IPS DF 4.7 (cell line): ENCODE data around the gene LRRC27.
"Not testable (repeated sequence)": the region's sequence is repeated elsewhere in the genome, so short reads cannot be mapped to it uniquely, and the experiment has no call there.

Experiments used
- DNase-seq: peaks from one replicate; pipeline ENCODE4 v3.0.0-alpha.2; 2013; ENCODE audit warnings: low spot score; ENCODE audit errors: extremely low read depth

The LRRC27 gene

DNA sequence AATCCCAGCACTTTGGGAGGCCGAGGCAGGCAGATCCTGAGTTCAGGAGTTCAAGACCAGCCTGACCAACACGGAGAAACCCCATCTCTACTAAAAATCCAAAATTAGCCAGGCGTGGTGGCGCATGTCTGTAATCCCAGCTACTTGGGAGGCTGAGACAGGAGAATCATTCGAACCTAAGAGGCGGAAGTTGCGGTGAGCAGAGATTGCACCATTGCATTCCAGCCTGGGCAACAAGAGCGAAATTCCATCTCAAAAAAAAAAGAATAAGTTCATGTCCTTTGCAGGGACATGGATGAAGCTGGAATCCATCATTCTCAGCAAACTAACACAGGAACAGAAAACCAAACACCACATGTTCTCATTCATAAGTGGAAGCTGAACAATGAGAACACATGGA lies 17.1 kb upstream of the LRRC27 start:
- not testable (repeated sequence) for DNase-seq

DNA sequence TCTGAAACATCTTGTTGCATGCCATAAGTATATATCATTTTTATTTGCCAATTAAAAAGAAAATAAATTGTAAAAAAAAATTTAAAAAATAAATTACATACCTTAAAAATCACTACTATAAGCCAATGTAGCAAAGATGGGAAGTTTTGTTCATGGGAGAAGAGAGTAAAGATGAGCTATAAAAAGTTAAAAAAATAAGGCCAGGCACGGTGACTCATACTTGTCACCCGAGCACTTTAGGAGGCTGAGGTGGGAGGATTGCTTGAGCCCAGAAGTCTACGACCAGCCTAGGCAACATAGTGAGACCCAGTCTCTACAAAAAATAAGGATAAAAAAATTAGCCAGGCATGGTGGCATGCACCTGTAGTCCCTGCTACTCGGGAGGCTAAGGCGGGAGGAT lies 15.9 kb upstream of the LRRC27 start:
- no peak for DNase-seq

DNA sequence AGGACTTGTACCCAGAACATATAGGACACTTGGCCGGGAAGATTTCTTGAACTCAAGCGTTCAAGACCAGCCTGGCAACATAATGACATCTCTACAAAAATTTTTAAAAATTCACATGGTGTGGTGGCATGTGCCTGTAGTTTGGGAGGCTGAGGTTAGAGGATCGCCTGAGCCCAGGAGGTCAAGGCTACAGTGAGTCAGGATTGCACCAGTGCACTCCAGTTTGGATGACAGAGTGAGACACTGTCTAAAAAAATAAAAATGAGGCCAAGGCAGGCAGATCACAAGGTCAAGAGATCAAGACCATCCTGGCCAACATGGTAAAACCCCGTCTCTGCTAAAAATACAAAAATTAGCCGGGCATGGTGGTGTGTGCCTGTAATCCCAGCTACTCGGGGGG lies 14.5 kb upstream of the LRRC27 start:
- DNase-seq: not testable (repeated sequence)

DNA sequence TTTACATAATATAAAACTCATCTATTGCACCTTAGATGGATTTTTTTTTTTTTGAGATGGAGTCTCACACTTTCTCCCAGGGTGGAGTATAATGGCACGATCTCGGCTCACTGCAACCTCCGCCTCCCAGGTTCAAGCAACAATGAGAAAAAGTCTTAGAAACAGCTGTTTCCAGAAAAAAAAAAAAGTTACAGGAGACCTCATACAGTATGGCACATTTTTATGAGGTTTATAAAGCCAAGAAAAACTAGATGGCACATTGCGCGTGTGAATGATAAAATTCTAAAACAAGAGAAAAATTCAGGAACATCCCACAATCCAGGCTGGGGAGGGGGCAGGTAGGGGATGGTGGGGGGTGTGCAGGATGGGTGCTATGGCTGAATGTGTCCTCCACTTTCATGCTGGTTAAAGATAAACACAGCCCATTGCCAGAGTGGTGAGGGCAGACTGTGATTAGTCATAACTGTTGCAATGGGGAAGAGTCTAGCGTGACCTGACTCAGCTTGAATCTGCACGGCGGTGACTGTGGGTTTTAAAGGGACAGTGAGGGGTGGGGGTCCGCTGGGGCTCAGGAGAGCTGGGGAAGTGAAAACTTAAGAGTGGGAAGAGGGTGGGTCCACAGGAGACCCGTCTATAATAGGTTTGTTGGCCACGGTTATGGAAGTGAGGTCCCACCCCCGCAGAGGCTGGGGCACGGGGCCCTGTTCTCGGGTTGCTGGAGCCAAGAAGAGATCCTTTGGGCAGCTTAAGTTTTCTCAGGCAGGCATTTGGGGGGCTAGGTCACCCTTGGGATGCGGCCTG lies 11.9 kb upstream of the LRRC27 start:
- DNase-seq: no peak

DNA sequence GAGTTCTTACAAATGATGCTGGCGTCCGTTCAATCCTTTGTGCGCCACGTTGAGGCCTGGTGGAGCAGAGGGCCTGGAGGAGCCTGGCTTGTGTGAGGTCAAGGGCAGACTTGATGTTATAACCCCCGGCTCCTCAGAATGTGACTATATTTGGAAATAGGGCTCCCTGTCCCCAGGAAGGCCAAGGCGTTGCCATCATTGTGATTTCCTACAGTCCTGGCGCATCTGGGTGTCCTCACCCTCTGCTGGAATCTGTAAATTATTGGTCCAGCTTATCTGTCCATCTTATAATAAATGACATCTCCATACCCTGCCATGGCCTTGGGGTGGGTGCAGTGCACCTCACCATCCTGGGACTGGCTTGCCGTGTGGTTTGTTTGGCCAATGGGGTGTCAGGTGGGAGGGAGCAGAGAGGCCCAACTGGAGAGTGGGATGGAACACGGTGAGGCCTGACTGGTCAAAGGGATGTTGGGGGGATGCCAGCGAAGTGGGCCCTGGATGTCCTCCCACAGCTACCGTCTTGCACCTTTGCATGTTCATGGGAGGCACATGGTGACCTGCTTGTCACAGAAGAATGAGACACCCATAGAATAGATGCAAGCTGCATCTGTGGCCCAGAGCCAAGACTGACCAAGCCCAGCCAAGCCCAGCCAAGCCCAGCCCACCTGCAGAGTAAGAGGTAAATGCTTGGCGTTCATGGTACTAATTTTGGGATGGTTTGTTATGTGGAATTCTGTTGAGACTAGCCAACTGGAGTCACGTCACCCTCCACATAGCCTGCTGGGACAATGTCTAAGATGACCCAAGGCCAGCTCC lies 11.1 kb upstream of the LRRC27 start:
- no peak for DNase-seq

DNA sequence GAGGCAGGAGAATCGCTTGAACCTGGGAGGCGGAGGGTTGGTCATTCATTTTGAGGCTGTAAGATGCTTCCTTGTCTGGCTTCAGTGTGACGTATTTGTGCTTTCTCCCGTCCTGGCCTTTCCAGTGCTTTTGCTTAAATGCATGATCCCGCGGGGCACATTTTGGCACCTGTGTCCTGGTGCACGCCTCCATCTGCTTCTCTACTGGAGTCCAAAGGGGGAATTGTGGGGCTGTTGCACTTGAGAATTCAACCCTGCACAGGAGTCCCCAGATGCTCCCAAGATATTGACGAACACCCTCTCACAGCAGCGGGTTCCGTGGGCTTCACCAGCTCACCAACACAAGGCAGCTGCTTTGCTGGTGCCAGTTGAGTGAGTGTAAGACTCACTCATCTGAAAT lies 10.3 kb upstream of the LRRC27 start:
- no peak for DNase-seq

DNA sequence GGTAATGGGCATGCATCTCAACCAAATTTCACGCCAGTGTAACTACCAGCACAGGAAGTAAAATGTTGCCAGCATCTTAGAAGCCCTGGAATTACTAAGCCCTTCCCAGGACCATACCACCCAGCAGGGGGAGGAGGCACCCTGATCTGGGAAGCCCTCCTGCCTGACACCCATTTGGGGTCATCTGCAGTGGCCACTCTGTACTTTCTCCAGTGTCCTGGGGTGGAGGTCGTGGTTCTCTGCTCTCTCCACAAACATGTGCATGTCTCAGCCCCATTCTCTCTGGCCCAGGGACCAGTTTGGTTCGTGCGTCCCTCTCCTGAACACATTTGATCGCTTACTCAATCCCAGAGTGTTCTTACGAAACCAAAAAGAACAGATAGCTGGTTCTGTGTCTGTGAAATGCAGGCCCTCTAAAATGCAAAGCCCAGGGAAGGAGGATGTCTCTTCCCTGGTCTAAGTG lies 9.4 kb upstream of the LRRC27 start:
- no peak for DNase-seq

DNA sequence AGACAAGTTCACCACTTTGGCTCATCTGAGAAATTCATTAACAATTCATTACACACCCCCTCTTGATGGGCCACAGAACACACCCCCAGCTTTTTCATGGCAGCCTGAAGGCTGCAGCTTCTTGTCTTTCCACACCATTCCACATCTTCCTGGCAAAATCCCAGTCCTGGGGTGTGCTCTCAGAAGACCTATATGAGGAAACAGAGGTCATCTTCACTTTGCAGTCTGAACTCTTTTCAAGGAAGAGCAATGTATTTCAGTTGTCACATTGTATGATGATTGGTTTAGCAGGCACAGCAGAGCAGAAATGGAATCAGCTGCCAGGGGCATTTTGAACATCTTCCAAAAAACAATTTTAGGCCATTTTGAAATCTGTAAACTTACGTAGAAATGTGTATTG lies 7.8 kb upstream of the LRRC27 start:
- no peak for DNase-seq

DNA sequence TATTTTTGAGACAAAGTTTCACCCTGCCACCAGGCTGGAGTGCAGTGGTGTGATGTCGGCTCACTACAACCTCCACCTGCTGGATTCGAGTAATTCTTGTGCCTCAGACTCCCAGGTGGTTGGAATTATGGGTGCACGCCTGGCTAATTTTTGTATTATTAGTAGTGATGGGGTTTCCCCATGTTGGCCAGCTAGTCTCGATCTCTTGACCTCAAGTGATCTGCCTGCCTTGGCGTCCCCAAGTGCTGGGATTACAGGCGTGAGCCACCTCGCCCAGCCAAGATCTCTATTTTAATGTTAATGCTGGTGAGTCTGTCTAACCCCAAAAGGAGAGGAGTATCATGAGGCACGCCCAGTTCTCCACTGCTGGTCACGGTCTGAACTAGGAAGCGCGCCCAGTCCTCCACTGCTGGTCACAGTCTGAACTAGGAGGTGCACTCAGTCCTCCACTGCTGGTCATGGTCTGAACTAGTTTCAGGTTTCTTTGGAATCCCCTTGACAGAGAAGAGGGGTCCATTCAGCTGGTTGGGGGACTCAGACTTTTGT lies 5.6 kb upstream of the LRRC27 start:
- no peak for DNase-seq

DNA sequence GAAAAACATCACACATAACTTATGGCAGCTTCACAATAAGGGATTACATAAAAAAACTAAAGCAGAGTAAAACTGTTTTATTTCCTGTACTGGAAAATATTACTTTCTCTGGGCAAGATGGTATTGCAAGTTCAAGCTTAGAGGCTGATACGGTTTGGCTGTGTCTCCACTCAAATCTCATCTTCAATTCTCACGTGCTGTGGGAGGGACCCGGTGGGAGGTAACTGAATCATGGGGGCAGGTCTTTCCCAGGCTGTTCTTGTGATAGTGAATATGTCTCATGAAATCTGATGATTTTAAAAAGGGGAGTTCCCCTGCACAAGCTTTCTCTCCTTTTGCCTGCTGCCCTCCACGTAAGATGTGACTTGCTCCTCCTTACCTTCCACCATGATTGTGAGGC lies 5.1 kb upstream of the LRRC27 start:
- DNase-seq: no peak

DNA sequence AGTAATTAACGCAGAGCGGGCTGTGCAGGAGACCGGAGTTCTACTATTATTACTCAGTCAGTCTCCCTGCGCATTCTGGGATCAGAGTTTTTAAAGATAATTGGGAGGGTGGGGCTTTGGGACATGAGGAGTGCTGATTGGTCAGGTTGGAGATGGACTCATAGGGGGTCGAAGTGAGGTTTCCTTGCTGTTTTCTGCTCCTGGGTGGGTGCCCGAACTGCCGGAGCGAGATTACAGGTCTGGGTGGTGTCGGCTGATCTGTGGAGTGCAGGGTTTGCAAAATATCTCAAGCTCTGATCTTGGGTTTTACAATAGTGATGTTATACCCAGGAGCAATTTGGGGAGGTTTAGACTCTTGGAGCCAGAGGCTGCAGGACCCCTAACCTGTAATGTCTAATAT lies 3.9 kb upstream of the LRRC27 start:
- no peak for DNase-seq

DNA sequence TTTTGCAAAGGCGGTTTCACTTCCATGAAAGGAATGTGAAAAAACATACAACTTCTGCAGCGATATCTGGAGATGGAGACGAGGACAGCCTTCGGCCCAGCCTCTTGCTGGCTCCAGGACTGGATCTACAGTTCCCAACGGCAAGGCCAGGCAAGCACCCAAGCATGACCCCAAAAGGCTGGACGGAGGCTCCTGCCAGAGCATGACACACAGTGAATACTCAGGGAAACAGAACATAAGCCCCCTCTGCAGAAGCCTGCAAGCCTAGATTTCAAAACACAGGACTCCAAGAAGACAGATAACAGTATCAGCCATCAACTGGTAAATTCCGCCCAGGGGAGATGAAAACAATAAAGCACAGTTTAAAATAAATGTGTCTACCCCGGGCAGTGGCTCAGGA lies 3.3 kb upstream of the LRRC27 start:
- DNase-seq: no peak

DNA sequence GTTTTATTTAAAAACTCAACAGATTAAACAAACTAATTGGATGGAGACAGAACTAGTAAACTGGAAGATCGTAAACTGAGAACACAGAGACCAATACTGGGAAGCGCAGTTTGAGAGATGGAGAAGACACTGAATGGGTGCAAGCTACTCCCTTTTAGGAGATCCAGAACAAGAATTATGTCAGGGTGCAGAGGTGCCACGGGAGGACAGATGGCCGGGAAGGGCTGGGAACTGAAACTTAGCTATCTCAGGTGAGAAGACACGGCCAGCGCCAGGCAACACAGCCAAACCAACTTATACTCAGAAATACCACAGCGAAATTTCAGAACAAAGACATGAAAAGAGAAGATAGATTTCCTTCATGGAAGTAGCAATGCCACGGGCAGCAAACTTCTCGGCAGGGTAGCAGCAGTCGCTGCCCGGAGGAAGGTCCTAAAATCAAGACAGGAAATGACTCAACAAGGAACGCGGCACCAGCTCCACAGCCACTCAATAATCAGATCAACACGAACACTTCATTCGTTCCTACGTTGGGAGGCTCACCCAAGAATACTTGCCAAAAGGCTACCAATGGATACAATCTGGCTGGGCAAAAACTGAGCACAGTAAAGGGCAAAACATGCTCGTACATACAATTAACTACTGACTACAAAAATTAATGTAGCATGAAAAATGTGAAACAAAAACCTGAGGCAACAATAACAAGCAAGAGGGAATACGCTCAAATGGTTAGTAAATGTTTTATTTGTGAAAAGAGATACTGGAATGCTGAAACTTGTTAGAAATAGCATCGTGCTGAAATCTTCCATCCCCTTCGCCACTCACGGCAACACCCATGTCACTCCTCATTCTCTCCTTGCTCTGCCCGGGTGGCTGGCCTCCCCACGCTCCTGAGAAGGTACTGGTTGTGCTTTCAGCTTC lies 2.2 kb upstream of the LRRC27 start:
- DNase-seq: no peak

DNA sequence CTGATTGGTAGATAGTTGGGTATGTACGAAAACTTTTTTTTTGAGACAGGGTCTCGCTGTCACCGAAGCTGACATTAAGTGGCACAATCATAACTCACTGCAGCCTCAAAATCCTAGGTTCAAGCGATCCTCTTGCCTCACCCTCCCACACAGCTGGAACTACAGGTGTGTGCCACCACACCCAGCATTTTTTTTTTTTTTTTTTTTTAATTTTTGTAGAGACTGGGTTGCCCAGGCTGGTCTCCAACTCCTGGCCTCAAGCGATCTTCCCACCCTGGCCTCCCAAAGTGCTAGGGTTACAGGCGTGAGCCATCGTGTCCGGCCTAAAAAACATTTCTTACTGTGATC lies 1.5 kb upstream of the LRRC27 start:
- DNase-seq: no peak

DNA sequence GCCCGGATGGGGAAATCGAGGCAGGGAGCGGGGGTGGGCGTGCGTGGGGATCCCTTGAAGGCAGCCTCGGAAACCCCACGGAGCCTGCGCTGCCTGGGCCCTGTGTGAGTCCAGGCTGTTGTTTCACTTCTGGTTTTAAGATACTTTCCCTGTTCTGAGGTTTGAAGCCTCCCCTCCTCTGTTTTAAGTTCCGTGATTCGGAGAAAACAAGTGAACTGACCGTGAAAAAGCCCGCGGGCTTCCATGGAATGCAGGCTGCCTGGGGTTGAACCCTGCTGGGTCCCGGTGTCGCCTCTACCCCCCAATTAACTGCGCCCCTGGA lies 401 bp downstream of the LRRC27 start:
- DNase-seq: no peak

DNA sequence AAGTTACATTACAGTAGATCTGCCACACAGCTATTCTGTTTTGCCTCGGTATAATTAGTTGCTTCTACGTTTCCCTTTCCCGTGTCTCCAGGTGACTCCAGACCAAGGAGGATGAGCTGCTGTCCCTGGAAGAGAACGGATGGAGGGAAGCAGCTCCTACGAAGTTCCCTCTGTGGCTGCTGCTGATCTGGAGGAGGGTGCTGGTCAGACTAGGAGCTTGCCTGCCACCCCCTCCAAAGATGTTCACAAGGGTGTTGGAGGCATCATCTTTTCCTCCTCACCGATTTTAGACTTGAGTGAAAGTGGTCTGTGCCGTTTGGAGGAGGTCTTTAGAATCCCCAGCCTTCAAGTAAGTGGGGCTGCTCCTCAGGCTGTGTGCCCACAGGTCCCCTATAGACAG lies 1.4 kb downstream of the LRRC27 start:
- no peak for DNase-seq

DNA sequence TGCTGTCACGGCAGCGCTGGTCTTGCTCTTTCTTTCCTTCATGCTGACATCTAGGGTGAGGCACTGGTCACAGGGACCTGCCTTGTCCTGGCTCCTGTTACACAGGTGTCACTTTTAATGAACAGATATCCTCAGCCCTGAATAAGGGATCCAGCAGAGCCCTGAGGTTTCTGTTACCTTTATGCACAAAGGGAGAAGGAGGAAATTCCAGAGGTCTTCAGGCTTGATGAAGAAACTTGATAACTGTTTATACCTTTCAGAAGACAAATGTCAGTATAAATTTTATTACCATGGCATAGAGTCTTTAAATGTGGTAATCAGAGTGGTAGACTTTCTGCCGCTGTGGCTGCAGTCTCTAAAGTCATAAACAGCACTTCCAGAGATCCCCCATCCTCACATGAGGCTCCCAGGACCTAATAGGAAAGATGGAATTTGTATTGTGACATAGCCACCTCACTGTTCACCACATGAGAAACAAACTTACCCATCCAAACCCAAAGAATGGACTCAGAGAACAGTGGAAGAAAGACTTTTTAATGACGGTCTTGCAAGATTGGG lies 2.7 kb downstream of the LRRC27 start:
- DNase-seq: no peak

DNA sequence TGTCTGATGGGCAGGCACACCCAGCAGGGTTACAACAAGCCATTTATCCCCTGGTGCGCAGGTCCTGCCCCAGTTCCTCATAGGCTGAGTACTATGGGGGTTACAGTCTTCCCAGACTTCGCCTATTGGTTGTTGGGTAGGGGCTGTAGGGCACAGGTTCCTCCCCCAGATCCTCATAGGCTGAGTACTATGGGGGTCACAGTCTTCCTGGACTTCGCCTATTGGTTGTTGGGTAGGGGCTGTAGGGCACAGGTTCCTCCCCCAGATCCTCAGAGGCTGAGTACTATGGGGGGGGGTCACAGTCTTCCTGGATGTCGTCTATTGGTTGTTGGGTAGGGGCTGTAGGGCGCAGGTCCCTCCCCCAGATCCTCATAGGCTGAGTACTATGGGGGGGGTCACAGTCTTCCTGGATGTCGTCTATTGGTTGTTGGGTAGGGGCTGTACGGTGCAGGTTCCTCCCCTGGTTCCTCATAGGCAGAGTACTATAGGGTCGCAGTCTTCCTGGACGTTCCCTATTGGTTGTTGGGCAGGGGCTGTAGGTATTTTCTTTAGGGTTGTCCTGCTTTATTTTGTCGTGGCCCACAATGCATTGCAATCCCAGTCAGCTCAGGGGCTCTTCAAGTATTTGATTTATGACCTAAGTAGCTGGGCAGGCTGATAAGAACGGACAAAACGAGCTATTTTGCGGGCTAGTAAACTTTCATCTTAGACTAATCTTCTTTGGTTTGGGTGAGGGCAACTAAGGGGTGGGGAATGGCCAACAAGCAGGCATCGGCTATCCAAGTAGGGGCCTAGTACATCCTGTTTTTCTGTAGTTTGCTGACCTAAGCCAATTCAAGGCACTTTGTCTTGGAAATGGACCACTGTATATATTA lies 3.4 kb downstream of the LRRC27 start:
- no peak for DNase-seq

DNA sequence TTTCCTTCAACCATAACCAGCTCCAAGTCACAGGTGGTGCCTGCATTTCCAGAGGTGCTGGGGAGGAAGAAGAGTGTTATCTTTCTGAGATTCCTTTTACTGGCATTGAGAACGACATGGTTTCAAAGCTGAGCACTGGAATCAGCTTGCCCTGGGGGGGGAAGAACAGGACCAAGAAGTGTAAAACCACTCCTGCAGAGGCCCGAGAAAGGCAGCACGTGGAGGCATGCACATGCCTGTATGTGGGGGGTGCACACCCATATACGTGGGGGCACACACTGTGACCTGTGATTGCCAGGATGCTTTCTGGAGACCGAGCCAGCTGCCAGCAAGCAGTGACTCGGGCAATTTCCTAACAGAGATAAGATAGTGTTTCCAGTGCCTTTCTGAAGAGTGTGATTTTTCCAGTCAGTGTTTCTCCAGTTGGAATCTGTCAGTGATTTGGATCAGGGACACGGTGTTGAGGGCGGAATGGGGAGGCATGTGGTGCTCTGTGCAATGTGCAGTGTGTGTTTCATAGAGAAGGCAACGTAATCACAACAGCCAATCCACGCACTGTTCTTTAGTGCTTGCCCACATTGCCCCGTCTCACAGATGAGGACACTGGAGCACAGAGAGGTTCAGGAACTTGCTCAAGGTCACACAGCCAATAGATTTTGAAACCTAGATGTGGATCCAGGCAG lies 4.2 kb downstream of the LRRC27 start:
- DNase-seq: no peak

DNA sequence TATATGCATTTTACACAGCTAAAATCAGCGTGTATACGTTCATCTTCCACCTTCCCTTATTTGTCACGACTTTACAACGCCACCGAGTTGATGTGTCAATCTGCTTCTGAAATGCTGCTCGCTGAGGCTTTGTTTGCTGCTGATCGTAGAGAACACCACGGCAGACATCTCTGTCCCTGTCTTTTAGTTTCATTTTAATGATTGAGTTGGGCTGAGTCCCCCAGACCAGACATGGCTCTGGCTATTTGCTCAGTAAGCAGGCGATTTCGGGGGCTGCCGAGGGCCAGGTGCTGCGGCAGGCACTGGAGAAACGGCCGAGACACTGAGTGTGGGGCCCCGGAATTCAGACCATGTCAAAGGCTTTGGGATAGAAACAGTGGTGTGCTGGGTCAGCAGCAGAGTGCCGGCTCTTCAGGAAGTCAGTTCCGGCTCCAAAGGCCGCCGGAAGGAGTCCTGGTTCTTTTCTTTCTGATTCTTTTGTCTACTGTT lies 5.0 kb downstream of the LRRC27 start:
- no peak for DNase-seq
